ENCODE measurements around the gene JPH2.
"Not testable (repeated sequence)": the region's sequence is repeated elsewhere in the genome, so short reads cannot be mapped to it uniquely, and the experiment has no call there.

The JPH2 gene

GRCh38 chr20:44211177-44212039 is 24.4 kb upstream of the JPH2 start:
- no peak for DNase-seq (ENCODE audit: low read depth in 1 of 2, low spot score in 1 of 2)

- peak; percentile 96 to 97 for DNase-seq (ENCODE audit: low read depth in 1 of 2, low spot score in 1 of 2)
These were observed 23.6 kb upstream of the JPH2 start, which contains the start of gene OSER1 for GRCh38 chr20:44210406-44211176. Gene OSER1 (minus strand): TSS chr20:44210771. CDS start chr20:44206957, 3,814 bp downstream.

- DNase-seq (ENCODE audit: low read depth in 1 of 2, low spot score in 1 of 2), result no peak
These were observed 22.9 kb upstream of the JPH2 start for GRCh38 chr20:44209686-44210405.

DNA sequence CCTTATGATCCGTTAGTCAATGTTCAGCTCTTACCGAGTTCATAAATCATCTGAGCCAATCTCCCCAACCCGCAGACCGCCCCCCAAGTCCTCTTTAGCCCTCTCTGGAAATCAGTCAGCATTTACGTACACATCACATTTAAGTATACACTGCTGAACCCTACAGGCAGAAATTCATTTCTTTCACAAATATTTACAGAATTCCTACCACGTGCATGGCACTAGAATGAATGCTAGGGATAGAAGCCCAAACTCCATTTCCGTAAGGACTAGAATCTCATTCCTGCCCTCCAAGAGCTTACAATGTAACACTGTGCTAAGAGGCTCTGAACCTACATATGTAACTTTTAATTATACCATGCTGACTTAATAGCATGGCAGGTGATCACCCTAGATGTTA is 21.8 kb upstream of the JPH2 start:
- no peak for DNase-seq (ENCODE audit: low read depth in 1 of 2, low spot score in 1 of 2)

GRCh38 chr20:44208165-44208564 is 21.2 kb upstream of the JPH2 start:
- DNase-seq (ENCODE audit: low read depth in 1 of 2, low spot score in 1 of 2), result no peak

GRCh38 chr20:44207126-44207723 is 20.2 kb upstream of the JPH2 start:
- no peak for DNase-seq (ENCODE audit: low read depth in 1 of 2, low spot score in 1 of 2)

DNA sequence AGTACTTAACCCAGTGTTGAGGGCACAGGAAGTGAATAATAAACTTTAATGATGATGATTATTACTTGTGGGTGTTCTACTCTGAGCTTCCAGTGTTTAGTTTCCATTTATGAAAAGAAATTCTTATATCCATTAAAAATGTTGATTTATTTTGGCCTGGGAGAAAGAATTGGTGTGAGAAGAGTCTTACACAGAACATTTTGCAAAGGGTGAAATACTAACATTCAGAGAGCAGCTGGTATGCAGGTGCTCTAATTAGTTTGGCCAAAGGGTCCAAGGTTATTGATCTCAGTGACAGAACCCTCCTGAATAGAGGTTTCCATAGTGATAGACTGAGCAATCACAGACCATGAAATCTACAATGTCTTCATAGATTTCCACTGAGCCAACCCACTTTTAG is 19.1 kb upstream of the JPH2 start:
- no peak for DNase-seq (ENCODE audit: low read depth in 1 of 2, low spot score in 1 of 2)

GRCh38 chr20:44204832-44205215 is 17.8 kb upstream of the JPH2 start:
- no peak for DNase-seq (ENCODE audit: low read depth in 1 of 2, low spot score in 1 of 2)

- DNase-seq (ENCODE audit: low read depth in 1 of 2, low spot score in 1 of 2), result no peak
These were observed 17.3 kb upstream of the JPH2 start for GRCh38 chr20:44204156-44204831.

GRCh38 chr20:44203161-44203560 is 16.2 kb upstream of the JPH2 start:
- DNase-seq (ENCODE audit: low read depth in 1 of 2, low spot score in 1 of 2), result no peak

DNA sequence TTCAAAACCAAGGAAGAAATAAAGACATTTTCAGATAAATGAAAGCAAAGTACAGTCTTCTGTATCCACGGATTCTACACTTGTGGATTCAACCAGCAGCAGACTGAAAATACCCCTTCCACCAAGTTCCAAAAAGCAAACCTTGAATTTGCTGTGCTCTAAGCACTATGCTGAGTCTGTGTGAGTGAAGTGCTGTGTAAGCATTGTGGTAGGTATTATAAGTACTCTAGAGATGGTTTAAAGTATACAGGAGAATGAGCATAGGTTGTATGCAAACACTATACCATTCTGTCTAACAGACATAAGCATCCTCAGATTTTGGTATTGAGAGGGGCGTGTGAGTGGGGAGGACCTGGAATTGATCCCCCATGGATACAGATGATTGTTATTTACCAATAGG is 14.0 kb upstream of the JPH2 start:
- no peak for DNase-seq (ENCODE audit: low read depth in 1 of 2, low spot score in 1 of 2)

DNA sequence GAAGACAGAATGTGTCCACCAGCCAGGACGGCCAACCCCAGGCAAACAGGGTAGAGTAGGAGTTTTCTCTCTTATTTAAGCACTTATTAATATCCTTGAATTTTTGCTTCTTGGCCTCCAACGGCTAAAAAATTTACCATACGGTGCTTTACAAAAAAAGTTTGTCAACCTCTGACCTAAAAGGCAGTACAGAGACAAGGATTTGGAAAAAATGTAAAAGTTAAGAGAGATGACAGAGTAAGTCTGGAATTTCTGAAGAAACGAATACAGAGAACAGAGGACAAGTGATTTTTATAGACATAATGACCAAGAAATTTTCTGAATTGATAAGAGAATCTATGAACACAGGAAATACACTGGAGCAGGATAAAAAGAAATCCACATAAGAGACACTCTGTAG is 13.4 kb upstream of the JPH2 start:
- DNase-seq (ENCODE audit: low read depth in 1 of 2, low spot score in 1 of 2), result no peak

DNA sequence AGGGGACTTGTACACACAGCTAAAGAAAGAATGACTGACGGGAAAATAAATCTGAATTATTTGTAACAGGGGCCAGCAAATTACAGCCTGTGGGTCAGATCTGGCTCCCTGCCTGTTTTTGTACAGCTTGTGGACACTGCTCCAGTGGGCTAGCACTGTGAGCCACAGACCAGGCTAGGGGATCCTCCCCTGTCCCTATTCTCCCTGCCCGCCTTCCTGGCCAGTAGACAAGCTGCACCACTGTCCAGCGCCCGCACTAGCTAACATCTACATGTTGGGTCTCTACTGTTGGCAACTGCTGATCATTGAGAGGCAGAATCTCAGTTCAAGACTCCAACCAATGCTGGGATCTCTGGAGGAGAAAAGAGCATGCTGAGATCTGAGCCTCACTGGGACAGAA is 12.9 kb upstream of the JPH2 start:
- DNase-seq (ENCODE audit: low read depth in 1 of 2, low spot score in 1 of 2), result no peak

- DNase-seq (ENCODE audit: low read depth in 1 of 2, low spot score in 1 of 2), result no peak
These were observed 11.9 kb upstream of the JPH2 start for GRCh38 chr20:44198872-44199271.

DNA sequence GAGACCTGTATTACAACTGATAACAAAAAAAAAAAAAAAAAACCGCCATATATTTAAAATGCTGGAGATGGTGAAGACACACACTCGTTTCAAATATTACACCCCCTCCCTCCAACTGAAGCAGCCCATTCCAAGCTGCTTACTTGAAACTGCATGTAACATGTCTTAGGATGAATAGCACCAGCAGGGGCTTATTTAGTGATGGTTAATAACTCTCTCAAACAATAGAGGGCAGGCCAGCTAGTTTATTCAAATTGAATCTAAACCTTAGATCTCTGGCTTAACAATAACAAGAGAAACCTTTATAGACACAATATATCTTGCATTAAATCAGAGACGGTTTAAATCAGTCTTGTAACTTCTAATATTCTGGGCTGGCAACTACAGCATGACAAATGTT is 9.3 kb upstream of the JPH2 start:
- no peak for DNase-seq (ENCODE audit: low read depth in 1 of 2, low spot score in 1 of 2)

DNA sequence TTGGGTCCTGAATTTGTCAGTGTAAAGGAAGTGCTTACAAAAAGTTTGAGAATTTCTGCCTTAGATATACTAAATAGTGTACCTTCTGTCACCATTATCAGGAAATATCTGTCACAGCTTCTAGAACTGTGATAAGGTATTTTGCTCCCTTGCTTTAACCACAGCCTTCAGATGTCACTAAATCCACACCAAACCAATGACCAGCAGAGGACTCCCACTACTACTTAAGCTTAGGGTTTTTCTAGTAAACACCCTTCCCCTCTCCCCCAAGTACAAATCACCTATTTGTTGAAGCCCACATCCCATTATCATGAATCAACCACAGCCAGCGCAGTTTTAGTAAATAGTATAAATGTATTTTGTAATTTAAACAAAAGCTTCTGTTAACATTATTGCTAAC is 8.6 kb upstream of the JPH2 start:
- no peak for DNase-seq (ENCODE audit: low read depth in 1 of 2, low spot score in 1 of 2)

- DNase-seq (ENCODE audit: low read depth in 1 of 2, low spot score in 1 of 2), result no peak
These were observed 6.8 kb upstream of the JPH2 start for GRCh38 chr20:44193801-44194200.

GRCh38 chr20:44191640-44192039 is 4.7 kb upstream of the JPH2 start:
- not testable (repeated sequence) for DNase-seq (ENCODE audit: low read depth in 1 of 2, low spot score in 1 of 2)

GRCh38 chr20:44190197-44190852 is 3.3 kb upstream of the JPH2 start:
- DNase-seq (ENCODE audit: low read depth in 1 of 2, low spot score in 1 of 2), result peak in 1 of 2 donors; percentile 5

DNA sequence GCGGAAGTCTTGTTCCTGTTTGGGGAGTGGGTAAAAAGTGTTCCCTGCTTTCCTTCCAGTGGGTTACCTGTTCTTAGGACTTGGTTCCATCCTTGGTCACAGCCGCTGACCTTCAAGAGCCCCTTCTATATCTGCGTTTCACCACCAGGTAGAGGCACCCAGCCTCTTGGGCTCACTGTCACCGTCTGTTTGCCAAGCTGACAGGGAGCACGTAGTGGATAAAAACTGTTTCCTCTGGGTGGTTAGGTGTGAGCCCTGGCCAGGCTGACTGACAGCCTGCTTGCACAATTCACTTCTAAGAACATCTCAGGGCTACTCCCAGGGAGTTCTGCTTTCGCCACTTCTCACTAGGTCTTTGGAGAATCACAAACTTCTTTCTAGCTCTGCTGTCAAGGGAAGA is 1.8 kb upstream of the JPH2 start:
- no peak for DNase-seq (ENCODE audit: low read depth in 1 of 2, low spot score in 1 of 2)

All from stimulated activated CD4-positive, alpha-beta T cell treated with anti-CD3 and anti-CD28 coated beads, Interleukin-15, amount 100 ng/mL, for 1 hour (primary cell).